Liver (tissue), 3 donors: ENCODE results near the gene ZNF213.

Experiments
- ATF3 ChIP-seq: IDR thresholded peaks from 2 replicates; pipeline ENCODE4 v1.6.1; 2016; ENCODE audit warnings: antibody characterized with exemption
- CTCF ChIP-seq: fragments of 150-350 bp; IDR thresholded peaks from 2 replicates; pipeline ENCODE4 v1.5.1; 2017; ENCODE audit warnings: improper control_type of control experiment, low read depth, low read length; ENCODE audit not compliant: missing input control
- FOXA1 ChIP-seq: IDR thresholded peaks from 2 replicates; pipeline ENCODE4 v1.6.1; 2016; ENCODE audit warnings: antibody characterized with exemption
- GABPA ChIP-seq, 2 donors: IDR thresholded peaks in 1 of 2; conservative IDR thresholded peaks in 1 of 2; 2 replicates each; pipeline ENCODE4 v1.6.1; 2016; ENCODE audit warnings: antibody characterized with exemption in 2 of 2, mild to moderate bottlenecking in 1 of 2, moderate library complexity in 1 of 2
- JUND ChIP-seq, 2 donors: IDR thresholded peaks; 2 replicates each; pipeline ENCODE4 v1.6.1; 2016; ENCODE audit warnings: antibody characterized with exemption in 2 of 2
- MAX ChIP-seq: IDR thresholded peaks from 2 replicates; pipeline ENCODE4 v1.6.1; 2016; ENCODE audit warnings: antibody characterized with exemption
- NR2F2 ChIP-seq: IDR thresholded peaks from 2 replicates; pipeline ENCODE4 v1.6.1; 2016; ENCODE audit warnings: antibody characterized with exemption
- RAD21 ChIP-seq, 2 donors: IDR thresholded peaks; 2 replicates each; pipeline ENCODE4 v1.6.1; 2016; ENCODE audit warnings: antibody characterized with exemption in 2 of 2, mild to moderate bottlenecking in 2 of 2
- REST ChIP-seq: IDR thresholded peaks from 2 replicates; pipeline ENCODE4 v1.6.1; 2016; ENCODE audit warnings: antibody characterized with exemption, mild to moderate bottlenecking
- RXRA ChIP-seq, 2 donors: IDR thresholded peaks; 2 replicates each; pipeline ENCODE4 v1.6.1; 2017 to 2018; ENCODE audit warnings: antibody characterized with exemption in 2 of 2, mild to moderate bottlenecking in 1 of 2
- SP1 ChIP-seq: IDR thresholded peaks from 2 replicates; pipeline ENCODE4 v1.6.1; 2018; ENCODE audit warnings: antibody characterized with exemption, mild to moderate bottlenecking
- ZBTB33 ChIP-seq: IDR thresholded peaks from 2 replicates; pipeline ENCODE4 v1.6.1; 2016; ENCODE audit warnings: antibody characterized with exemption
- donor health status: healthy.
- donor health status: healthy.

- TF ChIP-seq REST: no peak
- TF ChIP-seq SP1: no peak
- TF ChIP-seq CTCF: no peak
- TF ChIP-seq RAD21 (IDR thresholded peaks at IDR 0.05): no peak
- no peak for TF ChIP-seq MAX
- TF ChIP-seq GABPA (IDR thresholded peaks at IDR 0.05 in 1 of 2, conservative IDR thresholded peaks at IDR 0.05 in 1 of 2): no peak
- no peak for TF ChIP-seq FOXA1
- no peak for TF ChIP-seq NR2F2
- no peak for TF ChIP-seq RXRA (IDR thresholded peaks at IDR 0.05)
- TF ChIP-seq ATF3: no peak
- no peak for TF ChIP-seq JUND (IDR thresholded peaks at IDR 0.05)
- no peak for TF ChIP-seq ZBTB33
Measured at GRCh38 chr16:3190949-3191353, 56.1 kb downstream of the ZNF213 start.
